Activated naive CD4-positive, alpha-beta T cell treated with Interleukin-2 at 50 U/mL for 16 hours (primary cell): Measurements from ENCODE around the gene DMXL1.
"Not testable (repeated sequence)": the region's sequence is repeated elsewhere in the genome, so short reads cannot be mapped to it uniquely, and the experiment has no call there.

Experiments used
- DNase-seq: peaks from one replicate; pipeline ENCODE4 v3.0.0-alpha.2; 2020

The DMXL1 gene

DNA sequence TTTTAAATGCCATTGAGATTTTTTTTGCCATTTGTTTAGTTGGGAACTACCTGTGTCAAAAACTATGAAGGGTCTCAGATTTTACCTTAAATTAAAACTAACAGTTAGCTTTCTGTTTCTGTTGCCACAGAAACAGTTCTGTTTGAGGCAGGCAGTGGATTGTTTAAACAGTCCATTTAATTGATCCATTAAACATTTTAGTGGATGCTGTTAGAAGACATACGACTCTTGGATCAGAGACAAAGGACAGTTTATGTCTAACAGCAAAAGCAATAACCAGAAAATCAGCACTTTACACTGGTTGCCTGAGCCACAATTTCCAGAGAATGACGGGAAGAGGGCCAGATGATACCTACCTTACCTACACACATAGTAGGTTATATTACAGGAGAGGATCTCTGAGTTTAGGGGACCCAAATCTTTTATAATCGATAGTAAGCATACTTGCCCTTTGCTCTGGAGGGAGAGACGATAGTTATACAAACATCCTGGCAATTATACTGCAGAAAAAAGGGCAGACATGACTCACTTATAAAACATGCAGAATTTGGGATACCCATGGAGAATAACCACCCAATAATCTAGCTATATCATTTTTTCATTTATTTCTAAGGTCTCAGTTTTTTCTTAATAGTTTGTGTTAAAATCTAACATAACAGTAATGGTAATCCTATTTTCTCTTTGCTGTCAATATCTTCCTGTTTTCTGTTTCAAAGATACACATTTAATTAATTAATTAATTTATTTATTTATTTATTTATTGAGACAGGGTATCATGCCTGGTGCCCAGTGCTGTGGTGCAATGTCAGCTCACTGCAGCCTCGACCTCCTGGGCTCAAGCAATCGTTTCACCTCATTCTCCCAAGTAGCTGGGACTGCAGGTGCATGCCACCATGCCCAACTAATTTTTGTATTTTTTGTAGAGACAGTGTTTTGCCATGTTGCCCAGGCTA, 148.2 kb downstream of the DMXL1 start:
- DNase-seq, result no peak

DNA sequence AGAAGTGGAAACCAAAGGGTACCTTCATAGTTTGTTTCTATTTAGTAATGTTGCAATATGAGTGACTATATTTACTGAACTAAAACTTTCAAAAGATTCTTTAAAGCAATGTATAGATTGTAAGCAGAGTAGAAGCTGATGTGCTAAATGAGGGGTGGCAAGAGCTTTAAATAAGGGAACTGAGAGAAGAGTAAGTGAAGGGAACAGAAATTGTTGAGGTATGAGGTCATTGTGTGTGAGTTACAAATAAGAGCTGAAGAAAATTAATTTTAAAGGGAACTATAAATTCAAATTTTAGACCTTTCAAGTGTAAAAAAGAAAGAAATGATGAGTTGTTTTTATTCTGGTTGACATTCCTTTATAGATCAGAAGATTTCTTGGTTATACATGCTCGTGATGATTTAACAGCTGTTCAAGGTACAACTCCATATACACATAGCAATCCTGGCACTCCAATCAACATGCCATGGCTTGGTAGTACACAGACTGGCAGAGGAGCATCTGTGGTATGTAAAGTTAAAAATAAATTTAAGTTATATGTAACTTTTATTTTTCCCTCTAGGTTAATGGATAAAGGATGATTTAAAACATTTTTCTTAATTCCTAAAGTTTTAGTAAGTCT, 149.8 kb downstream of the DMXL1 start:
- no peak for DNase-seq

- no peak for DNase-seq
Measured at GRCh38 chr5:119221330-119221729, 150.4 kb downstream of the DMXL1 start.

- no peak for DNase-seq
Measured at GRCh38 chr5:119229950-119230349, 159.1 kb downstream of the DMXL1 start.

DNA sequence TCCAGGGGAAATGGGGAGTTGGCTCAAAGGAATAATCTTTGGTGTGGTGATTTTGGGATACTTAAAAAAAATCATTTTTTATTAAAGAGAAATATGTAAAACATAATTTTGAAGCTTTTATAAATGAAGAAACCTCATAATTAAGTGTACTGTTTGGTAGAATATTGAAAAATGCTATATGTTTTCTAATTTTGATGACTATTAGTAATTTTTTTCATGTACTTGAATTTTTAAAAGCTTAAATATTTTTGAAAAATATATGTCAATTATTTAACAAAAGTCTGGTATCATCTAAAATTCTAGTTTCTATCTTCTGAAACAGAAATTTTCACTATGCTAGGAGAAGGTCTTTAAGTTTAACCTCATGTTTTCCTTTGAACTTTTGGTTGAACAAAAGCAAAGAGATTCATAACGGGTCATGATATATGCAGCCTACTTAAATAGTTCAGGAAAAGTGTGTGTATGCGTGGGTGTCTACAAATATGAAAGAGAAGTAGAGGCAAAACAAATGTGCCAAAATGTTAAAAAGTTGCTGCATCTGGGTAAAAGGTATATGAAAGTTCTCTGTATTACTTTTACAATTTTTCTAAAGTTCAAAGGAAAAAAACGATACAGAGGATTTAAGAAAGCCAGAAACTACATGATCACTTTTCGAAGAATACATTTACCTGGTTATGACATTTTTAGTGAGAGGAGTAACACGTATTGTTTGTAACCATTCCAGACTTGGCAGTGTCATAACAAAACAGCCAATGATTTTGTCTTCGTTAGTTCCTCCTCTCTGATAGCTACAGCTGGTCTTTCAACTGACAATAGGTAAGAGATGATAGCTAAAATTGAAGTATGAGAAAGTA, 167.6 kb downstream of the DMXL1 start:
- no peak for DNase-seq

DNA sequence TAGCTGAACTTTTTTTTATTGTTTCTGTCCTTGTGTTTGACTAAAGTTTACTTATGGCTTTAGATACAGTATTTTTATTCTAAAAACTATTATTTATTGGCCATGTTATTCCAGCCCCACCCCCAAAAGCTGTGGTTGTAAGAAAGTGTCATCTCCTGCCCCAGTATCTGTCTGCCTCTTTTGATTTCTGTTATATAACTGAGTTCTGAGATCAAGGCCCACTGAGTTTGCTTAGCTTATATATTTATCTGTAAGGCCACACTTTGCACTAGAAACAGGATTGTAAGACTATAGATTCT, 168.2 kb downstream of the DMXL1 start:
- DNase-seq, result no peak

DNA sequence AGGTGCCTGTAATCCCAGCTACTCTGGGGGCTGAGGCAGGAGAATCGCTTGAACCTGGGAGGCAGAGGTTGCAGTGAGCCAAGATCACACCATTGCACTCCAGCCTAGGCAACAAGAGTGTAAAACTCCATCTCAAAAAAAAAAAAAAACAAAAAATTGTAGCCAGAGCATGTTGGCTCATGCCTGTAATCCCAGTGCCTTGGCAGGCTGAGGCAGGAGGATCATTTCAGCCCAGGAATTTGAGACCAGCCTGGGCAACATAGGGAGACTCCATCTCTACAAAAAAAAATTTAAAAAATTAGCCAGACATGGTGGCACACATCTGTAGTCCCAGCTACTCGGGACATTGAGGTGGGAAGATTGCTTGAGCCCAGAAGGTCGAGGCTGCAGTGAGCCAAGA, 168.9 kb downstream of the DMXL1 start:
- not testable (repeated sequence) for DNase-seq

- no peak for DNase-seq
Measured at GRCh38 chr5:119243888-119244287, 173.0 kb downstream of the DMXL1 start.

DNA sequence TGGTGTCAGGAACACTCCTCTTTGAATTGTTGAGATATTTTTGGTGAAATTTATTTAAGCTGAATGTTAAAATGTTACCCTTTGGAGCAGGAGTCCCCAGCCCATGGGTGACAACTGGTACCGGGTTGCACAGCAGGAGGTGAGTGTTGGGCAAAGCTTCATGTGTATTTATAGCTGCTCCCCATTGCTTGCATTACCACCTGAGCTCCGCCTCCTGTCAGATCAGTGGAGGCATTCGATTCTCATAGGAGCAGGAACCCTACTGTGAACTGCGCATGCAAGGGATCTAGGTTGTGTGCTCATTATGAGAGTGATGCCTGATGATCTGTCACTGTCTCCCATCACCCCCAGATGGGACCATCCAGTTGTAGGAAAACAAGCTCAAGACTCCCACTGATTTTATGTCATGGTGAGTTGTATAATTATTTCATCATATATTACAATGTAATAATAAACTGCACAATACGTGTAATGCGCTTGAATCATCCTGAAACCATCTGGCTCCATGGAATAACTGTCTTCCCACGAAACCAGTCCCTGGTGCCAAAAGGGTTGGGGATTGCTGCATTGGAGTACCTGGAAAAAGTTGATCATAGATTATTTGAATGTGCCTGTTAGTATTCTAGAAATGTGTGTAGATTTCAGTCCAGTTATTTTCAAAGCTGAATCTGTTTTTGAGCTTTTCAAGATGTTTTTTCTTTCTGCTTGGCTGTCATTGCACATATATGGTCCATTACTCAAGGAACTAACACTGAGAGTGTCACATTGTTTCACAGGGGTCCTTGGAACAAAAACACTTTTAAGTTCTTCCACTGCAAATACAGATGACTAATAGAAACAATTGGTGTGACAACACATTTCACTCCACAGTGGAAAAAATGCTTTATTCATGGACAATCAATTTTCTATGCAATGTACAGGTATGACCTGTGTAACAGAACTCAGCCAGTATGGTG, 180.3 kb downstream of the DMXL1 start:
- no peak for DNase-seq

GRCh38 chr5:119255571-119256356, 184.9 kb downstream of the DMXL1 start:
- DNase-seq, result no peak

DNA sequence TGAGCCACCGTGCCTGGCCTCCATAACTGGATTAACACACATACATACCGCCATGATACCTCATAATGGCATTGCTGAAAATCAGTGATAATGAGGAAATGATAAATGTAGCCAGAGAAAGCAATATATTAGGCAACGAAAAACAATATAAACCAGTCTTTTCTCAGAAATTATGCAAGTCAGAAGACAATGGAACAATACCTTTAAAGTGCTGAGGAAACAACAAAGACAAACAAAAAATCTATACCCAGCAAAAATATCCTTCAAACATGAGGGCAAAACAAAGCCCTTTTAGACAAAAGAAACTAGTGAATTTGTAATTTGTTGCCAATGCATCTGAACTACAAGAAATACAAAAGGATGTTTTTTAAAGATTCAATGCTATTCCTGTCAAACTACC, 186.7 kb downstream of the DMXL1 start:
- no peak for DNase-seq

GRCh38 chr5:119263639-119264038, 192.8 kb downstream of the DMXL1 start:
- no peak for DNase-seq

GRCh38 chr5:119264186-119264585, 193.3 kb downstream of the DMXL1 start:
- no peak for DNase-seq

GRCh38 chr5:119267958-119268386, 197.1 kb downstream of the DMXL1 start:
- DNase-seq, result peak; percentile 85

DNA sequence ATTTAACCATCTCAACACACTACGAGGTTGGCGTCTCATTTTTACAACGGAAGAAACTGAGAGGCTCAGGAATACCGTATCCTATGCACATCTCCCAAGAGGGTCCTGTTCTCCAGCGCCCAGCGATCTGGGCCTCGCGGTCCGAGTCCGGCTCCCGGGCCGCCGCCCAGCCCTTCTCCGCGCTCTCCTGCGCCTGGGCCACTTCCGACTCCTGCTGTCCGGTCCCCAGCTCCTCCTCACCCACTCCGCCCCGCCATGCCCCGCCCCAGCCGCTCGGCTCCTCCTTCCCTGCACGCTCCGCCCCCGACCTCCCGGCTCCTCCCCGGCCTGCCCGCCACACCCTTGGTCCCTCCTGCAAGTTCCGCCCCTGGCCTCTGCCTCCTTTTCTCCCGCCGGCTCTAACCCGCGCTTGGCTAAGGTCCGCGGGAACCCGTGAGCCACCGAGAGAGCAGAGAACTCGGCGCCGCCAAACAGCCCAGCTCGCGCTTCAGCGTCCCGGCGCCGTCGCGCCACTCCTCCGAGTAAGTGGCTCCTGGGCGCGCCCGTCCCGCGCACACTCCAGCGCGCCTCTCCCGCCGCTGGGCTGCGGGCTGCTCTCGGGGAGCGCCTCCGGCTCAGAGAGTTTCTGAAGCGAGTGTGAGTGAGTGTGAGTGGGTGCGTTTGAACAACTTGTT, 197.6 kb downstream of the DMXL1 start:
- peak; percentile 95 for DNase-seq

GRCh38 chr5:119269061-119269944, 198.4 kb downstream of the DMXL1 start:
- no peak for DNase-seq

DNA sequence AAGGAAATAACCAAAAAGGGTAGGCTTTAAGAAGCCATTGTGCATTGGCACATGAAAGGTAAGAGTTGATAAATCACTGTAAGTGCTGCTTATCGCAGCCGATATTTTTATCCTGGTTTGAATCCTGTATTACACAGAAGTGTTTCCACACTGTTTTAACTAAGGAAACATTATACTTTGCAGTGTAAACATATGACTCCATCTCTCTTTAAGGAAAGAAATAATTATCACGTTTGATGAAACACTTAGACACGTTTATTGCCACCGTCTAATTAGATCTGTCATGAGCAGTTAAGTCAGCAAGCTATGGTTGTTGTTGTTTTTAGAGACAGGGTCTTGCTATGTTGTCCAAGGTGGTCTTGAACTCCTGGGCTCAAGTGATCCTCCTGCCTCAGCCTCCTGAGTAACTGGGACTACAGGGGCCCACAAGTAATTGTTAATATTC, 199.3 kb downstream of the DMXL1 start:
- no peak for DNase-seq

GRCh38 chr5:119270960-119271757, 200.3 kb downstream of the DMXL1 start:
- DNase-seq, result no peak
